HG02840 (cell line): ENCODE measurements around the gene TMEM240.
"Not testable (repeated sequence)": the region's sequence is repeated elsewhere in the genome, so short reads cannot be mapped to it uniquely, and the experiment has no call there.

ENCODE experiments used
- ATAC-seq: cut with Tn5 transposase; IDR thresholded peaks from one replicate; pipeline ENCODE4 v1.9.1; 2021; ENCODE audit warnings: mild to moderate bottlenecking, moderate library complexity, moderate number of reproducible peaks; ENCODE audit not compliant: unreplicated experiment, low FRiP score

The TMEM240 gene

GRCh38 chr1:1505801-1506200, 34.6 kb downstream of the TMEM240 start:
- ATAC-seq: not testable (repeated sequence)

- ATAC-seq: not testable (repeated sequence)
Measured at GRCh38 chr1:1505366-1505798, 35.0 kb downstream of the TMEM240 start.

- not testable (repeated sequence) for ATAC-seq
Measured at GRCh38 chr1:1504777-1505365, 35.6 kb downstream of the TMEM240 start.

GRCh38 chr1:1495461-1495975, 44.9 kb downstream of the TMEM240 start:
- not testable (repeated sequence) for ATAC-seq

- ATAC-seq: not testable (repeated sequence)
Measured at GRCh38 chr1:1494311-1494710, 46.1 kb downstream of the TMEM240 start.

GRCh38 chr1:1491601-1492000, 48.8 kb downstream of the TMEM240 start:
- no peak for ATAC-seq

GRCh38 chr1:1490633-1491230, 49.7 kb downstream of the TMEM240 start:
- ATAC-seq: no peak

GRCh38 chr1:1489861-1490260, 50.6 kb downstream of the TMEM240 start:
- no peak for ATAC-seq

- no peak for ATAC-seq
Measured at GRCh38 chr1:1489231-1489630, 51.2 kb downstream of the TMEM240 start.

GRCh38 chr1:1487701-1488100, 52.7 kb downstream of the TMEM240 start:
- ATAC-seq: no peak

- ATAC-seq: not testable (repeated sequence)
Measured at GRCh38 chr1:1485755-1486317, 54.6 kb downstream of the TMEM240 start.

GRCh38 chr1:1484976-1485750, 55.3 kb downstream of the TMEM240 start:
- not testable (repeated sequence) for ATAC-seq
